Activated CD4-positive, alpha-beta T cell treated with anti-CD3 and anti-CD28 coated beads, Interleukin-2, amount 10 ng/mL, durations not matched to agents 7 days and 5 days (primary cell): ENCODE data around the gene YJEFN3. TPM values are rescaled to one million over a fixed set of nuclear protein-coding genes. Genes with fewer than 3 reads are reported as not detected.
A peak's percentile ranks its signal among the peaks of the same experiment; 100 is the strongest.

Experiments used
- CTCF ChIA-PET: fragments of 350-600 bp; sonication (Branson Sonifier 250); formaldehyde crosslinking; loops from one replicate; lab custom pipeline; 2021; ENCODE audit warnings: antibody characterized with exemption; lab: Charles Lee
- POLR2A ChIA-PET: fragments of 350-600 bp; sonication (Branson Sonifier 250); formaldehyde crosslinking; loops from one replicate; lab custom pipeline; 2021; ENCODE audit warnings: antibody characterized with exemption; lab: Charles Lee
- DNase-seq: peaks from one replicate; pipeline ENCODE4 v3.0.0-alpha.2; 2020
- H3K27ac Mint-ChIP-seq: one replicate; pipeline ENCODE4 v1.8.0; 2021; ENCODE audit warnings: mild to moderate bottlenecking, moderate library complexity, mixed read lengths
- H3K27me3 Mint-ChIP-seq: one replicate; pipeline ENCODE4 v1.8.0; 2021; ENCODE audit warnings: mixed read lengths
- H3K36me3 Mint-ChIP-seq: one replicate; pipeline ENCODE4 v1.8.0; 2021; ENCODE audit warnings: low read depth, mixed read lengths
- H3K4me1 Mint-ChIP-seq: one replicate; pipeline ENCODE4 v1.8.0; 2021; ENCODE audit warnings: mixed read lengths
- H3K4me3 Mint-ChIP-seq: one replicate; pipeline ENCODE4 v1.8.0; 2021; ENCODE audit warnings: mild to moderate bottlenecking, moderate library complexity, mixed read lengths
- H3K9me3 Mint-ChIP-seq: one replicate; pipeline ENCODE4 v1.8.0; 2021; ENCODE audit warnings: mixed read lengths
- total RNA-seq, 2 experiments: library from RNA; stranded (reverse); gene quantifications; one replicate each; pipeline ENCODE4 v1.2.3, GENCODE V29; 2021

YJEFN3 gene
- total RNA-seq, 2 experiments from 2014 or later, result 12.8 to 13.2 TPM

DNA sequence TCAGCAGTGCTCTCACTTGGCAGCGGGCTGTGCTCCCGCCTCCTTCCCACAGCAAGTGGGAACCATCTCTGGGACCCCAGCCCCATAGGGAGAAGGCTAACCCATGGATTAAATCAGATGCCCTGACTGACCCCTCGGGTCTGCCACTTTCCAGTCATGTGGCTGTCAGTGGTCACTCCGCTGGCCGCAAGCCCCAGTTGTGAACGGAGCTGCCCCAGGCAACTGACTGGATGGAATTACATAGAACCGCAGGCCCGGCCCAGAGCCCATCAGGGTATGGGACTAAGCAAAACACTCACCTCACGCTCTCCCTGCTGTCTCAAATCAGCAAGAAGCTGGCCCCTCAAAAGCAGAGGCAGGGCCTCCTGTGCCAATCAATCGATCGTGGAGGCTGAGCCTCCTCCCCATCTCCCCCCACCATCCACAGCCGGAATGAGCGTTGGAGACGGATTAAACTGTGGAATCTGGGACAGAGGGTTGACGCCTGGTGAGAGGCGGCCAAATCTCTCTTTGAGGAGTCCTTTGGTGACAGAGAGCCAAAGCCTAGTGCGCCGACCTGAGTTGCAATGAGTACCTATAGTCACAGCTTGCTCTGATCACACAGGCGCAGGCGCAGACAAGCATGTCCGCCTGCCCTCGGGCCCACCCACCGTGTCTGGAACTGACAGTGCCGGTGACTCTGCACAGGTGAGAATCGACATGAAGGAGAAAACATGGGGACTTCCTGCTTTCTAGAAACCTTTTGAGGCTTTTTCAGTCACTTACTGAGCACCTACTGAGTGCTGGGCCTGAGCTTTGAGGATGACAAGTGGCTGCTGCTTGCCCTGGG, 51.0 kb downstream of the YJEFN3 start:
- DNase-seq, result no peak
- Mint-ChIP-seq H3K4me3 (no peak overlapping the region), H3K36me3 (peaks cover 19% of the 10 kb centered on the region), H3K27me3 (no peaks in the 10 kb centered on the region), H3K27ac (peak overlapping the region; percentile 36), H3K4me1 (peaks cover 38% of the 10 kb centered on the region), H3K9me3 (no peaks in the 10 kb centered on the region)
- CTCF ChIA-PET, result interaction anchor here (0.5 to 1.4 kb wide), 8 partner anchors 10 to 41 kb away, joined by 3 to 7 read pairs (median 4); no protein-coding TSS in a partner anchor
- POLR2A ChIA-PET, result no interaction called here

DNA sequence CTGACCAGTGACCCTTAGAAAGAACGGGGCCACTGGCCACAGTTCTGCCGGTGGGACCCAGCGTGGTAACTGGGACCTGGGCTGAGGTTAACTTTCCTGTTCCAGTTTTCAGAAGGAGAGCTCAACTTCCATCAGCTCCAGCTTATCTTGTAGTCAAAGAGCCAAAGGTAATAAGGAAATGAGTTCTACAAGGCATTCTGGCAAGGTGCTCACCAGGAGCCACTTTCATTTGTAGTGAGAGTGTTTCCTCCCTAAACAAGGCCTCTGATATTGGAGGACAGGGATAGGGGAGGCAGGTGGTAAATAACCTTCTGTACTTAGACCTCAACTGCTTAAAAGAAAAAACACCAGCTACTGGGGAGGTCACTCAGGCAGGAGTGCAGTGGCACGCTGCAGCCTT, 51.7 kb downstream of the YJEFN3 start:
- Mint-ChIP-seq H3K27me3 (no peaks in the 10 kb centered on the region), H3K36me3 (peaks cover 19% of the 10 kb centered on the region), H3K9me3 (no peaks in the 10 kb centered on the region), H3K4me3 (no peak overlapping the region), H3K27ac (peak overlapping the region; percentile 19), H3K4me1 (peaks cover 38% of the 10 kb centered on the region)
- DNase-seq, result no peak
- ChIA-PET POLR2A (no interaction called here), CTCF (interaction anchor here (0.5 to 1.4 kb wide), 4 partner anchors 9 to 26 kb away, joined by 3 to 7 read pairs (median 4); no protein-coding TSS in a partner anchor)

DNA sequence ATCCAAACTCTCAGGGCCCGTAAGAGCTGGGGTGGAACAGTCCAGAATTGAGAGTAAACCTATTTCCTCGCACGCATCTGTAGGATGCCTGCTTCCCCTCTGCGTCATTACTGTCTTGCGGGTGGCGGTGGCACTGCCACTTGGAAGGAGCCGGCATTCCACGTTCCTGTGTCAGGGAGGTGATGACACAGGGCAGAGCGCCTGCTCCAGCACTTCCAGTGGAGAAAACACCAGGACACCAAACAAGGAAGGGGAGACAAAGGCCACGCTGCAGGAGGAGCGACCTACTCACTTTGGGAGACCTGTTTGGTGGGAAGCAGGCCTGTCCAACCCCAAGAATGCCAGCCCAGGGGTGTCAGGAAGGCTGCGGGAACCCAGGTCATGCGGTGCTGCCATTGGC, 52.7 kb downstream of the YJEFN3 start:
- peak overlapping the region; percentile 81 for H3K27ac Mint-ChIP-seq
- H3K27me3 Mint-ChIP-seq, result no peaks in the 10 kb centered on the region
- no peak overlapping the region for H3K4me3 Mint-ChIP-seq
- ChIA-PET CTCF (interaction anchor here (1.5 to 1.7 kb wide), 2 partner anchors 27 to 29 kb away, joined by 3 to 7 read pairs; no protein-coding TSS in a partner anchor), POLR2A (no interaction called here)
- H3K9me3 Mint-ChIP-seq, result no peaks in the 10 kb centered on the region
- H3K36me3 Mint-ChIP-seq, result peaks cover 25% of the 10 kb centered on the region
- DNase-seq, result no peak
- peaks cover 43% of the 10 kb centered on the region for H3K4me1 Mint-ChIP-seq

- Mint-ChIP-seq H3K27me3 (no peaks in the 10 kb centered on the region), H3K4me1 (peaks cover 43% of the 10 kb centered on the region), H3K9me3 (no peaks in the 10 kb centered on the region), H3K36me3 (peaks cover 26% of the 10 kb centered on the region), H3K4me3 (no peak overlapping the region), H3K27ac (peak overlapping the region; percentile 7)
- no peak for DNase-seq
- POLR2A ChIA-PET, result no interaction called here
- CTCF ChIA-PET, result interaction anchor here (1.3 to 1.7 kb wide), 3 partner anchors 8 to 28 kb away, joined by 3 to 7 read pairs (median 4); no protein-coding TSS in a partner anchor
Measured at GRCh38 chr19:19582471-19582870, 53.8 kb downstream of the YJEFN3 start.

GRCh38 chr19:19584356-19584755, 55.6 kb downstream of the YJEFN3 start:
- DNase-seq, result no peak
- no peaks in the 10 kb centered on the region for H3K9me3 Mint-ChIP-seq
- H3K36me3 Mint-ChIP-seq, result peaks cover 35% of the 10 kb centered on the region
- CTCF ChIA-PET, result interaction anchor here (2.0 kb wide), 1 partner anchor 30 kb away, joined by 6 read pairs; no protein-coding TSS in a partner anchor
- POLR2A ChIA-PET, result no interaction called here
- no peak overlapping the region for H3K4me3 Mint-ChIP-seq
- peaks cover 59% of the 10 kb centered on the region for H3K4me1 Mint-ChIP-seq
- H3K27ac Mint-ChIP-seq, result no peak overlapping the region
- no peaks in the 10 kb centered on the region for H3K27me3 Mint-ChIP-seq

Other genes with a start within 250 kb of the YJEFN3 start
- 10 to 100 TPM; 70.8 to 73.1 TPM for gene SUGP1, start 208.4 kb upstream of the YJEFN3 start, total RNA-seq
- gene MAU2, start 208.1 kb upstream of the YJEFN3 start, total RNA-seq, result 10 to 100 TPM; 71.9 to 81.4 TPM
- gene GATAD2A, start 123.2 kb upstream of the YJEFN3 start, total RNA-seq, result 100 to 1,000 TPM; 122 to 135 TPM
- 1 to 10 TPM; 3.7 to 4.4 TPM for gene TSSK6, start 13.4 kb upstream of the YJEFN3 start, total RNA-seq
- gene NDUFA13, start 12.7 kb upstream of the YJEFN3 start, total RNA-seq, result 100 to 1,000 TPM; 314 to 363 TPM
- under 1 TPM in 1 of 2 experiments, not detected in 1; 0.25 TPM for gene CILP2, start 9.4 kb downstream of the YJEFN3 start, total RNA-seq
- gene PBX4, start 89.8 kb downstream of the YJEFN3 start, total RNA-seq, result 10 to 100 TPM; 34.4 to 38.4 TPM
- 10 to 100 TPM; 54.1 to 59.4 TPM for gene LPAR2, start 99.3 kb downstream of the YJEFN3 start, total RNA-seq
- gene GMIP, start 114.7 kb downstream of the YJEFN3 start, total RNA-seq, result 100 to 1,000 TPM; 101 to 111 TPM
- gene ATP13A1, start 134.8 kb downstream of the YJEFN3 start, total RNA-seq, result 100 to 1,000 TPM in 1 of 2 experiments, 10 to 100 TPM in 1; 90.1 to 105 TPM
- 10 to 100 TPM; 96.3 to 97.2 TPM for gene ZNF101, start 139.9 kb downstream of the YJEFN3 start, total RNA-seq
- 1 to 10 TPM; 7.9 to 8.9 TPM for gene ZNF14, start 204.2 kb downstream of the YJEFN3 start, total RNA-seq